Measurements from ENCODE around the gene PDLIM4.

The PDLIM4 gene

DNA sequence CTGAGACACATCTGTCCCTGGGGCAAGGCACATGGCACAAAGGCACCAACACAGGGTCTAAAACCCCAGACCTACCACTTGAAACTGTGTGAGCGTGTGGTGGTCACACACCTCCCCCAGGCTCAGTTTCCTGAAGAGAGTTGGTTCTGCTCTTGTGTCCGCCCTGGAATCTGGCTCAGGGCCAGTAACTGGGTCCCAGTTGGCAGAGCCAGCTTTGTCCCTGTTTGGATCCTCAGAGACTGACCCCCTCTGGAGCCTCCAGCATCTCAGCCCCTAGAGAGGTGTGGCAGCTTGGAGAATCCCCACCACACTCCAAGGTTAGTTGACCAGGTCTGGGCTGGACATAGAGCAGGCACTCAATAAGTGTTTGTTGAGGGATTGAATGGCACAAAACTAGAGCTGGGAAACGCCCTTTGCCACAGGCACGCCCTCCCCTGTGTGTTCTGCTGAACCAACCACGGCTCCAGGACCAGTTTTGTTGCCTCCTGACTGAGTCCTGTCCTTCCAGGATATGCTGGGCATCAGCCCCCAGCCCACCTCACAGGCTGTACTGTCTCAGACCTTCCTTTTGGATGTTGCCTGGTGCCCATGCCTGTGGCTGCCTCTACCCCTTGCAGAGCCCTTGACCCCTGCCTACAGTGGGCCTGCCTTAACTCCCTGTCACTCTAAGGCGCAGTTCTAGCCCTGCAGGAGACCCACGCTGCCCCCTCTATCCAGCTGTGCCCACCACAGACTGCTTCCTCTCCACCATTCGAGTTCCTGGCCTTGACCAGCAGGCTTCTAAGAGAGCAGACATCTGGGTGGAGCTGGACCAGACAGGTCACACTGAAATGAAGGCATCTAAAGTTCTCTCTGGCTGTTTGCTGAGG, 3.8 kb upstream of the PDLIM4 start:
- no peak for DNase-seq (ENCODE audit: low read depth)

DNA sequence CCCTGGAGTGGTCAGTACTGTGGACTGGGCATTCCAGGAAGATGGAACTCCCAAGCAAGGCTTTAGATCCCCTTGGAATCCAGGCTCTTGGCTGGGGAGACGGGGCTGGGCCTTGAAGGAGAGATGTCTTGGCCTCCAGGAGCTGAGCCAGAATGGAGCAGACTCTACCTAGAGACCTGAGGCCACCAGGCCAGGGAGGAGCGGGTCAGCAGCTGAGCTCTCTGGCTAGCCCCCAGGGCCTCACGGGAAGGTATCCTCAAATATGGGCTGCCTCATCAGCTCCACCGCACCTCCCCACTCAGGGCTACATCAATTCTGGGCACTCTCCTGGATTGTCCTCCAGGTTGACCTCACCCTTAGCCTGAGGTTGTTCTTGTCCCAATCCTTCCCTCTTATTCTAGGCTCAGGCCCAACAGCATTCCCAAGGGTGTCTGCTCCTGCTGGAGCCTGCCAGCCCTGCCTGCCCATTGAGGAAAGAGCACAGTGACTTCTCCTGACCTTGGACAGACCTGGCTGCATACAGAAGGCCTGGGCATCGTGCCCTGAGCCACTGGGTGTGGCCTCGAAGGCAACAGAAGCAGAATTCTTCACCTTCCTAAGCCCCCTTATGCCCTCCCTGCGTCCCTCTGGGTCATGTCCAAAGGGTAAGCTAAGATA, 3.0 kb upstream of the PDLIM4 start:
- DNase-seq (ENCODE audit: low read depth), result no peak

DNA sequence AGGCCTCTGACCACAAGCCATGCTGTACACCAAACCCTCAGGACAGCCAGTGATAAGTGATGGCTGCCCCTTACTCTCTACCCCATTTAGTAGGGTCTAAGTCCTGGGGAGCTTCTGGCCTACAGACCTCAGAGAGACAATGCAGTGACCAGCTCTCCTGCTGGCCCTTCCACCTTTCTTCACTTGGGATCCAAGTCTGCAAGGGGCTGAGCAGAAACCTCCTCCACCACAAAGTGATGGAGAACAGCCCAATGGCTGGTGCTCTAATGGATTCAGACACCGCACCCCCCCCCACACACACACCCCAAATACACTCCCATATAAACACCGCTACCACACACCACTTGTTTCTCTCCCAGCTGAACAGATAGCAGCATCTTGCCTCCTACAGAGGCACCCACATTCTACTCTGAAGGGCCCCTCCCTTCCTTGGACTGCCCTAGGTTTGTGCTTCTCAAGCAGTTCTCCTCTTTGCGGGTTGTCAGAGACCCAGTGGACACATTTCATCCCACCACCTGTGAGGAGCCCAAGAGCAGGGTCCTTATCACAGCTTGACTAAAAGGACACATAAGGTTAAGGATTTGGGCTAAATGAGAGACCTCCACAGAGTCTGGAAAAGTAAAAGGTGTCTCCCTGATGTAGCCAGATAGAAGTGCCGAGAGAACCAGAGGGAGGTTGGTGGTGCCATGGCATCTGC, 1.3 kb upstream of the PDLIM4 start:
- no peak for DNase-seq (ENCODE audit: low read depth)

DNA sequence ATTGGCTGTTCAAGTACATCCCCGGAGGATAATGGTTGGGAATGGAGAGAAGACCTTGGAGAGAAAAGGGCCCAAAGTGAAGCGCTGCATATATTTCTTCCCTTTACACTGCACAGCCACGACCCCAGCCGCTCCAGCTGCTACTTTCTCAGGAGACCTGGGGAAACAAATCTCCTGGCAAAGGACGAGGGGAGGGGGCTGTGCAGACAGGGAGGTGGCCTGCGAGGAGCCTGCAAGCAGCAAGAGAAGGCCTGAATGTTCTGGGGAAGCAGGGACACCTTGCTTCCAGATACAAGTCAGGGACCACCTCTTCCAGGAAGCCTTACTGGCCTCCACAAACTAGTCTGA, 739 bp upstream of the PDLIM4 start:
- no peak for DNase-seq (ENCODE audit: low read depth)

DNA sequence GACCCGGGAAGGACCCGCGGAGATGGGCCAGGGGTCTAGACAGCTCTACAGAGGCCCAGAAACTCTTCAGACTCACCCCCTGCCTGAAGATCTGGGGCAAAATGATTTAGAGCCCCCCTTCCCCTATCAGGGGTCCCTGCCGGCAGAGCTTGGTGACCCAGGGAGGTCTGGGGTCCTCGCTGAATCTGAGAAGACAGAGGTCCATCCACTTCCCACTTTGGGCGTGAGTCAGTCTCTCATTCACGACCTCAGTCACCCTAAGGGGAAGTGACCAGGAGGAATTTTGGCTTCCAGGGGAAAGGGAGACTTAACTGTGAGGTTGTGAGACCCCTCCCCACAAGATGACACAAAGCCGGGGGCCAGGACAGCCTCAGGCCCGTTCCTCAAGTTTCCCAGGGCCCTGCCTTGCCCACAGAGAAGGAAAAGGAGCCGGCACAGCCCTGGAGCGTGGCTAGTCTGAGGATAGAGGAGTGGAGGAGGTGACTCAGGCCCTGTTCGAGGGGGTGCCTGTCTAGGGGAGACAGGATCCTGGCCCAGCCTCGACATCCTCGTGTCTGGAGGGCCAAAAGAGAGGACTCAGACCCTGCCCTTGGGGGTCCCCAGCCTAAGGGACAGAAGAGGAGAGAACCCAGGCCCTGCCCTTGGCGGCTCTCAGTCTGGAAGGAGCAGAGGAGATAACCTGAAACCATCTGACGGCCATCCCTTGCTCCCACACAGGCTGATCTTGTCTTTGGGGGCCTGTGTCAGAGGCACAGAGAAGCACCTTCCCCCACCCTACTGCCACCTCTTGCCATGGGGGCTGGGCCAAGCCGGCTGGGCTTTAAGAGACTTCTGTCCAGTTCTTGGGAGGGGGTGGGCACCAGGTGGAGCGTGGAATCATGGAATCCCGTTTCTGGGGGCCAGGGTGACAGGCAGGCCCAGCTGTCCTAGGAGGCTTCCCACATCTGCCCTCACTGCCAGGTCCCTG, 889 bp downstream of the PDLIM4 start:
- no peak for DNase-seq (ENCODE audit: low read depth)

DNA sequence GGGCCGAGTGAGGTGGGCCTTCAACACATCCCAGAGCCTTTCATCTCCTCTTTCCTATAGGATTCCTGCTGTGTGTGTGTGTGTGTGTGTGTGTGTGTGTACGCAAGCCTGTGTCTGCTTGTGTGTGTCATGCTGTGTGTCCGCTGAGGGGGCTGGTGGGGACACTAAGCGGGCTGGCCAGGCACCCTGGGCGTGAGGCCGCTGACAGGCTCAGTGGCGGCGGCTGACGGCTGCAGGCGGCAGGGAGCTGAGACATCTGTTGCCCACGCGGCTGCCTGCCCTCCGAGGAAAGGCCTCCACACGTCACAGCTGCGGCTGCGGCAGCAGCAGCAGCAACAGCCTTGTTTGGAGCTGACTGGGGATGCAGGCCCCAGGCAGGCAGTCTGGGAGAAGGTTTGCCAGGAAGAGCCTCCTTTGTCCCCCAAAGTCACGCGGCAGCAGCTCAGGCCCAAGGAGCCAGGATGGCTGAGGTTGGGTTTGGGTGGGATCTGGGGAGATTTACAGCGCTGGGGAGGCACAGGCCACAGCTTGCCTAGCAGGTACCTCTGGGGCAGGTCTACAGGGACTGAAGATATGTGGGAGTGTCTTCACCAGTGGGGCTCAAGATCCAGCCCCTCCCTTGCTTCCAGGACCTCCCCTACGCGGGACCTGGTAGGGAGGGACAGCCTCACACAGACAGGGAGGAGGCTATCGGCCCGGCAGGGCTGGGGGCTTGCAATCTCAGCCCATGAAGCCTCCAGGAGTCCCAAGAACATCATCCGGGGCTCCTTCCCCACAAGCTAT, 1.8 kb downstream of the PDLIM4 start:
- no peak for DNase-seq (ENCODE audit: low read depth)

DNA sequence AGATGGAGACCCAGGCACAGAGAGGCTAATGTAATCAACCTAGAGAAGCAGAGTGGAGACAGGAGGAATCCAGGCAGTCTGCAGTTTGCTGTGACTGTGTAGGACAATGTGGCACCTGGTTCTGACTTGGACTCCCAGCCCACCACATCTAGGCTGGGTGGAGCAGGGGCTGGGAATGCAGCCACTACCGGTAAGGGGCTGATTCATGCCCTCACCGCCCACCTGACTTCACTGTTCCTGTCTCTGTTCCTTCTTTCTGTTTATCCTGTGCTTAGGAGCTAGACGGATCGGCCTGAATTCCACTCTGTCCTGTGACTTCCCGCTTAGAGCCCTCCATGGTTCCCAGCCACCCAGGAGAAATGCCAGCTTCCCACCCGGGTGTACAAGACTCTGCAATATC, 2.6 kb downstream of the PDLIM4 start:
- DNase-seq (ENCODE audit: low read depth), result no peak

DNA sequence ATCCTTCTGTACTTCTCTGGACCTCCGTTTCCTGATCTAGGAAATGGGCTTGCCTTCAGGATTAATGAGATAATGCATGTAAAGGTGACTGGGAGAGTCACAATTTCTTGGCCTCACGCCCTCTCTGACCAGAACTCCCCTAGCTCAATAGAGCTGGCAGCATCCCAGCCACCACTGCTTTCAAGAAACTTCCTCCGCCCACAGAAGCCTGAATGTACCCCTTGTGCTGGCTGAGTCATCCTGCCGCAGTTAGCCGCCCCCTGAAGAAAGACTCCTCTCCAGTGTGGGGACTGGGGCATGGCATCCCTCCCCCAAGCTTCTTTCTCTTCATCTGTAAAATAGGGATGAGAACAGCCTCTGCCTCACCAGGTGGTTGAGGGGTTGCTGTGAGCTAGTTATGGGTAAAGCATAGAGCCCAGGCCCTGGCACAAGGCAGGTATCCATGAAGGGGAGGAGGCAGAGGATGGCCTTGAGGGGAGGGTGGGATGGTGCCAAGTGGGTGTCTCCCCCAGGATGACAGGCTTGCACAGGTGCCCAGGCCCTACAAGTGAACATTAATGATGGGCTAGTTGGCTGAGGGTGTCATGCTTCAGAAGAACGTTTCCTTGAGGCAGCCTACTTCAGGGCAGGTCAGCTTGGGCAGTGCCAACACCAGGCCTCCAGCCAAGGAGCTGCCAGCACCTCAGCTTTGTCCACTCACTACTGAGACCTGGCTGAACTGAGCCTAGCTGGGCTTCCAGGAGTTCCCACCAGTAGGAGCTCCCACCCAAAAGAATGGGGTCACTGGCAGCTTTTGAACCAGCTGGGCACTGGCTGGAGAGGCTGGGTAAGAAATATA, 3.4 kb downstream of the PDLIM4 start:
- peak; percentile 48 for DNase-seq (ENCODE audit: low read depth)

DNA sequence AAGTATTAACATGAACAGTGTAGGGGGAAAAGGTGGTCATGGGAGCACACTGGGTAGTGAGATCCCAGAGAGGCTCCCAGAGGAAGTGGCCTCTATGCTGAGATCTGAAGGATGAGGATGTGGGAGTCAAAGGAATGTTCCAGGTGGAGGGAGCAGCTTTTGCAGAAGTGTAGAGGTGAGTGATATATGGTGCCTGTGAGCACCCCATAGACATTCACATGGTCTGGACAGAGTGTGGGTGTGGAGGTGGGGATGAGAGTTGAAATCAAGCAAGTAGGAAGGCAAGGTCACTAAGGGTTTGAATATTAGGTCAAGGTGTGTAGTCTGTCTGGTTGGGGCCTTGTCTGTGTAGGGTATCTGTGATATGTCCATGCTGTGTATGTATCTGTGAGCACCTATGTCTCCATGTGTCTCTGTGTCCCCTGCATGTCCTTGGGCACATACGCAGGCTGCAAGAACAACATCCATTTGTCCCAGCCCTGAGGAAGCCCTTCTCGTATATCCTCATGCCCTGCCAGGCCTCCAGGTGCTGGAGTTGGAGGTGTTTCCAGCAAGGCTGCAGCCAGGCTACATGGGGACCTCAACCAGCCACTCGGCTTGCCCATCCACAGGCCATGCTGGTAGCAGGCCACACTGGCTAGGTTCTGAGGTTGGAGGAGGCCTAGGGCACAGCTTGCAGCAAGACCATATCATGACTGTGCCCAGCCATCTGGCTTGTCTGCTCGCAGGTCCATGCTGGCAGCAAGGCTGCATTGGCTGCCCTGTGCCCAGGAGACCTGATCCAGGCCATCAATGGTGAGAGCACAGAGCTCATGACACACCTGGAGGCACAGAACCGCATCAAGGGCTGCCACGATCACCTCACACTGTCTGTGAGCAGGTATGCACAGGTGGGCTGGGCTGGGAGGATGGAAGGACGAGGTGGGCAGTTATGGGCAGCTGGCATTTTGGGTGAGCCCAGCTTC, 4.7 kb downstream of the PDLIM4 start:
- no peak for DNase-seq (ENCODE audit: low read depth)

DNA sequence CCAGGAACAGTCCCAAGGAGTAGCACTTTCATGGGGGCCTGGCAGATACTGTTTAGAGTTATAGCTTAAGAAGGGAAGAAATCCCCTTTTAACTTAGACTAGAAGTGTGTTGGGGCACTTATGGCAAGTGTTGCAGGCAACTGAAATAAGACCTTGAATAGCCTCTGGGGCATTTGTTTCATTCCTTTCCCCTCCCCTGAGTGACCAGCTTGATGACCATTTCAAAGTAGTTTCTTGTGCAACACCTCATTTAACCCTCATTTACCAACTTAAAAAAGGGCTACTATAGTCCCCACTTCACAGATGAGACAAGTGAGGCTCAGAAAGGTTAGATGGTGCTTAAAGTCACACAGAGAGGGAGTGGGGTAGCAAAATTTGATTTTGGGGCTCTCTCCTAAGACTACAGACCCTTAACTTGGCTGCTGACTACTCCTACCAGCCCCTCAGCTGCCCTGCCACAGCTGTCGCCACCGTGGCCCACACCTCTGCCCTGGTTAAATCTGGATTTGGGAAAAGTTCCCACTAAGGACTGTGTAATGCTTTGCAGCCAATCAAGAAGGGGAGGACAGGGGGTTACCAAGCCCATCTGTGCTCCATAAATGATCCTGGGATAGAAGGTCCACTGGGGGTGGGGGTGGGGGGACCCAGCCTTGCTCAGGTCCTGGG, 5.5 kb downstream of the PDLIM4 start:
- no peak for DNase-seq (ENCODE audit: low read depth)

DNA sequence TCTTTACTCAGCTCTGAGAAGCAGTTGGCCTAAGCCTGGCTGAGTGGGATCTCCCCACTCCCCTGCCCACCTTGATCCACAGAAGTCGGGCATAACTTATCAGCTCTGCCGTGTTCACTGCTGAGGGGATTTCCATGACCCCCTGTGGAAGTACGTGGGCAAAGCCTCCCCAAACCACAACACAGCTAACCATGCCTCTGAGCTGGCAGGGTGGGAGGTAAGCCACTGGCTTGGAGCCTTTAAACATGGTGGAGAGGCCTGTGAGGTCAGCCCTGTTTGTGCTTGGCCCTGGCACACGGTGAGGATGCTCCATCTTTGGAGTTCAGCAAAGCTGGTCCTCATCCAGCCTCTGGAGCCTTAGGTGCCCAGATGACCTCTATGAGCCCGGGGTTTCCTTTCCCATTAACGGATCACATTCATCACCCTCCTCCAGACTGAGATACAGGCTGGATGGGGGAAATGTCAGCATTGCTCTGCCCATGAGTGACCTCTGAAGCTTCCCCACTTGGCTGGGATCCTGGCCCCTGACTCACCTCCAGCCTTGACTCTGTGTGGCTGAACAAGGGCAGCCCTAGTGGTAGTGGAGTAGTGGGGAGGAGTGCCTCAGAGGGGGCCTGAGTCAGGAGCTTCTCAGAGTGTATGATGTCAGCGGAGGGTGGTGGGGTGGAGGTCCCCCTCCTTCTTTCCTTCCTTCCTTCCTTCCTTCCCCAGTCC, 6.2 kb downstream of the PDLIM4 start:
- DNase-seq (ENCODE audit: low read depth), result peak; percentile 43

DNA sequence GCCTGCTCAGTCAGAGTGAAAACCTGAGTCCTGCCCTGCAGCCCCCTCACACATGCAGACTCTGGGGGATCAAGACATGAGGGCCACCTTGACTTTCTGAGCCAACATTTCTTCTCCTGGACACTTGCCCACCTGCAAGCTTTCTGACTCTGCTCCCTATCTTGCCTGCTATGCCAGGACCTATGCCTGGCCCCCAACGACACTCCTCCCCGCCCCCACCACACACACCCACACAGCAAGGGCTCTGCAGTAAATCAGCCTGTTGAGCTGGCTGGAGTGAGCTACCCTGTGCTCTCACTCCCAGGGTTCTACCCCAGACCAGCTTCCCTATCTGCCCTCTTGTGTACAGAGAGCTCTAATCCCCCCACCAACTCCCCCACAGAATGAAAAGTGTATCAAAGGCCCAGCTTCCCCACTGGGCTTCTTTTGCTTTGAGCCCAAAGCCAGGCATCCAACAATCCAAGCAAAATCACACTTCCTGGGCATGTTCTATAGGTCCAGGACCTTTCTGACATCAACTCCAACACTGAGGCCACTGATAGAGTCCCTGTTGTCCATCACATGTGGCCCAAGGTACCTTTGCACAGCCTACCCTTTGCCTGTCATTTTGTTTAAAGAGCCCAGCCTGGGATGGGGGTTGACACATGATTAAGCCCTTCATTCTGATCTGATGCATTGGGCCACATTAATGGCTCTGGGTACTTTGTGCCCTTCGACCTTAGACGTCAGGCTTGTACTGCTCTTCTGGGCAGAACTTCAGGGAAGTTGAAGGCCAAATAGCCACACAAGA, 7.2 kb downstream of the PDLIM4 start:
- no peak for DNase-seq (ENCODE audit: low read depth)

DNA sequence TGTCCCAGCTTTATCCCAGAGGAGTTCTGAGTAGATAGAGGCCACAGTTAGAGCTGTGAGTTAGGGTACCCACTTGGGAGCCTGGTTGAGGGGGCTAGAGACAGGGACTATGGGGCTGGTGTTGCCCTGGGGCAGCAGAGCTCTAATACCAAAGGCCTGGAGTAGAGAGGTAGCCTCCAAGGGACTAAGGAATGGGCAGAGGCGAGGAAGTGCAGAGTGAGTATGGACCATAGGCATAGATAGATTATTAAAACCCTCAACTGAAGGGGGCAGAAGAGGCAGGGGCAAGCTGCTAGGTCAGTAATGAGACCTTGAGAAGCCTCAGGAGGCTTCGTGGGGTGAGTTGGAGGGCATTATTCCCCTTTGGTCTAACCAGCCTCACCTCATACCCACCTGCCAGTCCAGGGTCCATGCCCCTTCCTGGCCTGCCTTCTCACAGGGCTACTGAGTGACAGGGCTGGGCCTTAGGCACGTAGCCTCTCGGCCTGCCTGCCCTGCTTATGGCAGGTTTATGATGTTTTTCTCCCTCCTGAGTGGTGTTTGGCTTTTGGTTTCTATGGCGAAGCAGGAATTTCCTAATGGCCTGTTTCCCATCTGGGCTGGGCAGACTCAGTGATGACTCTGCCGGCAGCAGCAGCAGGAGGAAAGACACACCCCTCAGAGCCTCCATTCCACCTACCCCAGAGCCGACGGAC, 8.0 kb downstream of the PDLIM4 start:
- no peak for DNase-seq (ENCODE audit: low read depth)

DNA sequence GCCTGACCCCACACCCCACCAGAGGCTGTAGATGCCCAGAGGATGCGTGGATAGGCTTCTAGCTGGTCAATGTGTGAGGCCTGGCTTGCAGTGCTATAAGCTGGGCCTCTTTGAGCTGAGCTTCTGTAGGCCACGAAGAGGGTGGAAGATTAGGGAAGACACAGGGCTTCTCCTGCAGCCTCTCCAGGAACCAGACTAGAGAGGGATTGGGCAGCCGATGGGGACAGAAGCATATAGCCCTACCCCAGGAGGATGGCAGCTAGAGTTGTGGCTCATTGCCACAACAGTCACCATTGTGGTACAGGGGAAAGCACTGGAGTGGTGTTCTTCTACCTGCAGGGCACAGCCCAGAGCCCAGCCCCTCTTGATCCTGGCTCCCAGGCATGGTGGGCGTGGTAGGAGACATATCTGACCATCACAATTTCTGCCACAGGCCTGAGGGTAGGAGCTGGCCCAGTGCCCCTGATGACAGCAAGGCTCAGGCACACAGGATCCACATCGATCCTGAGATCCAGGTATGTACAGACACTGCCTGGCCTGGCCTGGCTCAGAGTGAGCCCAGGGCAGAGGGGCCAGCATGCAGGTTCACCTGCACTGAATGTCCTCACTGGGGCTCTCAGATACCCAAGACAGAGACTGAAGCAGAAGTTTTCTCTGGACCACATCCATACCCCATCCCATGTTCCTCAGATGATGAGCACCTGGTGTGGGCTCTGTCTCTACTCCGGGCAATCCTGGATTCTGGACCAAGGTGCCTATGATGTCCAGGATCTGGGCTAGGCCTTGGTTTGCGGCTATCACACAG, 8.7 kb downstream of the PDLIM4 start:
- DNase-seq (ENCODE audit: low read depth), result no peak

DNA sequence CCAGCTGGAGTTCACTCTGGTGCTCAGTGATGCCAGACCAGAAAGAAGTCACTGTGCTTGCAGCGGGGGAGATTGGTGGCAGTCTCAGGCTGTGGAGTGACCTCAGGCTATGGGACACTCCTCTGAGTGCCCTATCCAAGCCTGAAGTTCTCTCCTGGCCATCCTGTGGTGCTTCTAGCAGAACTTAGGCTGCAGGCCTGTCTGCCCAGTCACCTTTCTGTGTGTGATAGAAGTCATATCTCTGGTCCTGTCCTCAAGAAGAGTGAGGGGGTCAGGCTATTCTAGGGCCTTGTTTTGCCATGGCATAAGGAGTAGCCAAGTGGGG, 9.3 kb downstream of the PDLIM4 start:
- no peak for DNase-seq (ENCODE audit: low read depth)

Data from activated T-cell treated with anti-CD3 and anti-CD28 coated beads for 48 hours (primary cell).